Osteoblast (primary cell): ENCODE data around the gene HMG20B. TPM values are rescaled to one million over a fixed set of nuclear protein-coding genes. Genes with fewer than 3 reads are reported as not detected.

Source experiments
- DNase-seq: peaks from one replicate; pipeline ENCODE4 v3.0.0; 2011; ENCODE audit warnings: low spot score, mixed read lengths; ENCODE audit not compliant: insufficient read length; ENCODE audit errors: missing footprints
- H2AFZ ChIP-seq: 2 replicates; pipeline ENCODE4 v1.6.0; 2011; ENCODE audit warnings: mild to moderate bottlenecking, low read length
- H3K27ac ChIP-seq: 2 replicates; pipeline ENCODE4 v1.5.1; 2011; ENCODE audit warnings: mild to moderate bottlenecking, low read depth, low read length, moderate library complexity
- H3K27me3 ChIP-seq: 2 replicates; pipeline ENCODE4 v1.6.0; 2012; ENCODE audit warnings: mild to moderate bottlenecking, control low read depth, inconsistent platforms, low read length, moderate library complexity; ENCODE audit not compliant: insufficient read depth
- H3K36me3 ChIP-seq: 2 replicates; pipeline ENCODE4 v1.5.1; 2011; ENCODE audit warnings: mild to moderate bottlenecking, low read length, control low read depth, moderate library complexity; ENCODE audit not compliant: insufficient read depth
- H3K4me1 ChIP-seq: 2 replicates; pipeline ENCODE4 v1.5.1; 2011; ENCODE audit warnings: mild to moderate bottlenecking, low read length, control low read depth, moderate library complexity; ENCODE audit not compliant: insufficient read depth
- H3K4me2 ChIP-seq: 2 replicates; pipeline ENCODE4 v1.6.0; 2011; ENCODE audit warnings: mild to moderate bottlenecking, low read length; ENCODE audit not compliant: insufficient read depth
- H3K4me3 ChIP-seq: fragments of 200-600 bp; sonication (generic); 3 replicates; pipeline ENCODE4 v1.5.1; 2012; ENCODE audit warnings: mild to moderate bottlenecking, low read length, inconsistent platforms; ENCODE audit not compliant: insufficient read depth
- H3K79me2 ChIP-seq: 2 replicates; pipeline ENCODE4 v1.6.0; 2012; ENCODE audit warnings: mild to moderate bottlenecking, low read length, control low read depth, inconsistent platforms; ENCODE audit not compliant: insufficient read depth
- H3K9me3 ChIP-seq: 2 replicates; pipeline ENCODE4 v1.5.1; 2011; ENCODE audit warnings: low read depth, low read length, control low read depth
- H4K20me1 ChIP-seq: 2 replicates; pipeline ENCODE4 v1.6.0; 2012; ENCODE audit warnings: mild to moderate bottlenecking, low read length, control low read depth; ENCODE audit not compliant: insufficient read depth
- CTCF ChIP-seq: IDR thresholded peaks from 2 replicates; pipeline ENCODE4 v1.5.1; 2011; ENCODE audit warnings: mild to moderate bottlenecking, low read depth, low read length, moderate library complexity; ENCODE audit errors: extremely low read depth
- total RNA-seq: library from RNA; depleted of rRNA; stranded (reverse); fragments of >200 nt; gene quantifications from 2 replicates; pipeline ENCODE4 v1.2.3, GENCODE V29; 2012

The HMG20B gene
- total RNA-seq, 1 donor = 65.9 TPM

- H3K4me2 ChIP-seq = no peak overlapping the region
- H3K27ac ChIP-seq = no peak overlapping the region
- H3K9me3 ChIP-seq = no peaks in the 10 kb centered on the region
- H4K20me1 ChIP-seq = no peaks in the 10 kb centered on the region
- DNase-seq = peak; percentile 65
- H2AFZ ChIP-seq = no peak overlapping the region
- no peak overlapping the region for H3K4me3 ChIP-seq
- H3K36me3 ChIP-seq = no peaks in the 10 kb centered on the region
- H3K79me2 ChIP-seq = no peaks in the 10 kb centered on the region
- no peak for TF ChIP-seq CTCF
- peaks cover 24% of the 10 kb centered on the region for H3K27me3 ChIP-seq
- H3K4me1 ChIP-seq = no peaks in the 10 kb centered on the region
These were observed 17.2 kb downstream of the HMG20B start for GRCh38 chr19:3589949-3590348.

- no peak overlapping the region for H2AFZ ChIP-seq
- no peaks in the 10 kb centered on the region for H3K4me1 ChIP-seq
- peak; percentile 87 for DNase-seq
- H3K27me3 ChIP-seq = peaks cover 13% of the 10 kb centered on the region
- no peaks in the 10 kb centered on the region for H3K79me2 ChIP-seq
- no peak overlapping the region for H3K4me2 ChIP-seq
- H3K27ac ChIP-seq = no peak overlapping the region
- no peak for TF ChIP-seq CTCF
- H4K20me1 ChIP-seq = no peaks in the 10 kb centered on the region
- H3K4me3 ChIP-seq = no peak overlapping the region
- H3K9me3 ChIP-seq = no peaks in the 10 kb centered on the region
- H3K36me3 ChIP-seq = no peaks in the 10 kb centered on the region
These were observed 18.4 kb downstream of the HMG20B start for GRCh38 chr19:3590991-3591659.

- Histone ChIP-seq H3K9me3 (no peaks in the 10 kb centered on the region), H3K79me2 (no peaks in the 10 kb centered on the region), H2AFZ (no peak overlapping the region), H3K4me3 (no peak overlapping the region), H3K27me3 (peaks cover 5% of the 10 kb centered on the region), H3K4me2 (no peak overlapping the region), H3K4me1 (no peaks in the 10 kb centered on the region), H3K27ac (no peak overlapping the region), H3K36me3 (no peaks in the 10 kb centered on the region), H4K20me1 (no peaks in the 10 kb centered on the region)
- DNase-seq = peak; percentile 70
- TF ChIP-seq CTCF = no peak
These were observed 19.3 kb downstream of the HMG20B start for GRCh38 chr19:3591876-3592613.

- Histone ChIP-seq H4K20me1 (no peaks in the 10 kb centered on the region), H3K27ac (no peak overlapping the region), H3K9me3 (no peaks in the 10 kb centered on the region), H3K27me3 (peaks cover 3% of the 10 kb centered on the region), H2AFZ (no peak overlapping the region), H3K4me2 (no peak overlapping the region), H3K79me2 (no peaks in the 10 kb centered on the region), H3K36me3 (no peaks in the 10 kb centered on the region), H3K4me1 (no peaks in the 10 kb centered on the region), H3K4me3 (no peak overlapping the region)
- TF ChIP-seq CTCF = no peak
- peak; percentile 27 for DNase-seq
These were observed 20.4 kb downstream of the HMG20B start for GRCh38 chr19:3593156-3593555.
